ENCODE data around the gene NOXA1. TPM values are rescaled to one million over a fixed set of nuclear protein-coding genes. Genes with fewer than 3 reads are reported as not detected.
A peak's percentile ranks its signal among the peaks of the same experiment; 100 is the strongest.
"Not testable (repeated sequence)": the region's sequence is repeated elsewhere in the genome, so short reads cannot be mapped to it uniquely, and the experiment has no call there.

NOXA1 gene
- total RNA-seq, 1 donor from 2014 or later, result 6.5 TPM

DNA sequence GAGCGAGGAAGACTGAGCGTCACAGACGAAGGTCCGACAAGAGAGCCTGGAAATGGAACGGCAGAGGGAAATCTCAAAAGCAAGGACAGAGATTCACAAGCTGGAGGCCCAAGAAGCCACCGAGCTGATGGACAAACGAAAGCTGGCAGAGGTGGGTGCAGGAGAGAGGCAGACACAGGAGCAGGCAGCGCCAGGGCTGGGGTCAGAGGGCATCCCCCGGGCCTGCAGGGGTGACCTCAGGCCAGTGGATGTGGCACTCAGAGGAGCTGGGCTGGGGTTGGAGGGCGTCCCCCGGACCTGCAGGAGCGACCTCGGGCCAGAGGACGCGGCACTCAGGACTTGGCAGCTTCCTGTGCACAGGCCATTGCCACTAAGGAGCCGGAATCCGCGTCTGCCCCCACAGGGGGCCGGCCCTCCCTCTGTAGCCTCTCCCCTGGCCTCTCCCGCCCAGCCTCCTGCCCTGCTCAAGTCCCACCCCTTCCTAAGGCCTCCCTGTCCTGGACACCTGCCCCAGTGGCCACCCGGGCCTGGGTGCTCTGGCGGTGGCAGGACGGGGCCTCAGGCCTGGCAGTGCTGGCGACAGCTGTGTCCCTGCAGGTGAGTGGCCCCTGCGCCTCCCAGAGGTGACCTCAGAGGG, 40.6 kb upstream of the NOXA1 start:
- DNase-seq (peak; percentile 60), ATAC-seq (peak; percentile 33)
- peaks cover 2% of the 10 kb centered on the region for H3K4me1 ChIP-seq
- no peaks in the 10 kb centered on the region for H3K9me3 ChIP-seq
- no peaks in the 10 kb centered on the region for H3K36me3 ChIP-seq
- intact Hi-C loops (cut with DNase I), result no loop called here
- H3K4me3 ChIP-seq, result no peak overlapping the region
- no peaks in the 10 kb centered on the region for H3K27me3 ChIP-seq
- TF ChIP-seq, protein P1, sequence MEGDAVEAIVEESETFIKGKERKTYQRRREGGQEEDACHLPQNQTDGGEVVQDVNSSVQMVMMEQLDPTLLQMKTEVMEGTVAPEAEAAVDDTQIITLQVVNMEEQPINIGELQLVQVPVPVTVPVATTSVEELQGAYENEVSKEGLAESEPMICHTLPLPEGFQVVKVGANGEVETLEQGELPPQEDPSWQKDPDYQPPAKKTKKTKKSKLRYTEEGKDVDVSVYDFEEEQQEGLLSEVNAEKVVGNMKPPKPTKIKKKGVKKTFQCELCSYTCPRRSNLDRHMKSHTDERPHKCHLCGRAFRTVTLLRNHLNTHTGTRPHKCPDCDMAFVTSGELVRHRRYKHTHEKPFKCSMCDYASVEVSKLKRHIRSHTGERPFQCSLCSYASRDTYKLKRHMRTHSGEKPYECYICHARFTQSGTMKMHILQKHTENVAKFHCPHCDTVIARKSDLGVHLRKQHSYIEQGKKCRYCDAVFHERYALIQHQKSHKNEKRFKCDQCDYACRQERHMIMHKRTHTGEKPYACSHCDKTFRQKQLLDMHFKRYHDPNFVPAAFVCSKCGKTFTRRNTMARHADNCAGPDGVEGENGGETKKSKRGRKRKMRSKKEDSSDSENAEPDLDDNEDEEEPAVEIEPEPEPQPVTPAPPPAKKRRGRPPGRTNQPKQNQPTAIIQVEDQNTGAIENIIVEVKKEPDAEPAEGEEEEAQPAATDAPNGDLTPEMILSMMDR (IDR thresholded peaks at IDR 0.05), result no peak
- no peak overlapping the region for H3K27ac ChIP-seq

GRCh38 chr9:137383081-137383783, 40.0 kb upstream of the NOXA1 start:
- no peaks in the 10 kb centered on the region for H3K9me3 ChIP-seq
- no peak overlapping the region for H3K4me3 ChIP-seq
- ATAC-seq (peak; percentile 3), DNase-seq (peak; percentile 60)
- H3K27ac ChIP-seq, result no peak overlapping the region
- H3K27me3 ChIP-seq, result no peaks in the 10 kb centered on the region
- intact Hi-C loops (cut with DNase I), result no loop called here
- no peaks in the 10 kb centered on the region for H3K36me3 ChIP-seq
- TF ChIP-seq, protein P1 (IDR thresholded peaks at IDR 0.05), result no peak
- H3K4me1 ChIP-seq, result peaks cover 7% of the 10 kb centered on the region

- DNase-seq (peak; percentile 58), ATAC-seq (no peak)
- intact Hi-C loops (cut with DNase I), result no loop called here
- H3K9me3 ChIP-seq, result no peaks in the 10 kb centered on the region
- no peaks in the 10 kb centered on the region for H3K27me3 ChIP-seq
- peaks cover 7% of the 10 kb centered on the region for H3K4me1 ChIP-seq
- no peak overlapping the region for H3K4me3 ChIP-seq
- no peaks in the 10 kb centered on the region for H3K36me3 ChIP-seq
- TF ChIP-seq, protein P1 (IDR thresholded peaks at IDR 0.05), result no peak
- no peak overlapping the region for H3K27ac ChIP-seq
Observed at GRCh38 chr9:137383784-137384756, 39.1 kb upstream of the NOXA1 start.

- Histone ChIP-seq H3K27ac (no peak overlapping the region), H3K27me3 (no peaks in the 10 kb centered on the region), H3K4me1 (peaks cover 7% of the 10 kb centered on the region), H3K36me3 (no peaks in the 10 kb centered on the region), H3K9me3 (no peaks in the 10 kb centered on the region), H3K4me3 (no peak overlapping the region)
- DNase-seq (no peak), ATAC-seq (no peak)
- TF ChIP-seq, protein P1 (IDR thresholded peaks at IDR 0.05), result no peak
- intact Hi-C loops (cut with DNase I), result no loop called here
Observed at GRCh38 chr9:137385061-137385655, 38.0 kb upstream of the NOXA1 start.

- H3K27ac ChIP-seq, result peak overlapping the region; percentile 74
- H3K9me3 ChIP-seq; H3K36me3 ChIP-seq; ATAC-seq; H3K27me3 ChIP-seq; DNase-seq; intact Hi-C loops (cut with DNase I); H3K4me3 ChIP-seq; H3K4me1 ChIP-seq: not testable (repeated sequence)
Observed at GRCh38 chr9:137386507-137387113, 36.6 kb upstream of the NOXA1 start.

All from upper lobe of right lung (tissue), 1 donor.